ENCODE data around the gene CC2D2A. TPM values are rescaled to one million over a fixed set of nuclear protein-coding genes. Genes with fewer than 3 reads are reported as not detected.

Gene CC2D2A
- total and polyA plus RNA-seq, 5 experiments from 2014 or later = not detected

GRCh38 chr4:15444276-15444675, 25.4 kb upstream of the CC2D2A start:
- peaks cover 4 to 11% (median 9%) of the 10 kb centered on the region in 4 donors for H3K4me1 Mint-ChIP-seq
- H3K36me3 Mint-ChIP-seq = peaks cover 0 to 10% (median 8%) of the 10 kb centered on the region in 3 donors
- POLR2A ChIA-PET = no interaction called here

GRCh38 chr4:15444879-15445547, 24.7 kb upstream of the CC2D2A start:
- Mint-ChIP-seq H3K4me1 (peaks cover 4 to 11% (median 9%) of the 10 kb centered on the region in 4 donors), H3K27ac (peak overlapping the region in 3 of 10 donors; percentile 18 to 79 (median 75)), H3K27me3 (no peaks in the 10 kb centered on the region), H3K4me3 (no peak overlapping the region), H3K36me3 (peaks cover 0 to 10% (median 9%) of the 10 kb centered on the region in 3 donors), H3K9me3 (peaks cover 0 to 6% (median 0%) of the 10 kb centered on the region in 9 donors)
- POLR2A ChIA-PET = no interaction called here
- ATAC-seq = no peak
- DNase-seq = no peak

More at GRCh38 chr4:15444276-15444675, 25.4 kb upstream of the CC2D2A start:
- ATAC-seq = no peak
- H3K27me3 Mint-ChIP-seq = no peaks in the 10 kb centered on the region
- peak overlapping the region in 3 of 10 donors; percentile 5 to 75 (median 44) for H3K27ac Mint-ChIP-seq
- DNase-seq = no peak
- H3K9me3 Mint-ChIP-seq = peaks cover 0 to 6% (median 0%) of the 10 kb centered on the region in 9 donors
- H3K4me3 Mint-ChIP-seq = no peak overlapping the region

- DNase-seq (no peak), ATAC-seq (no peak)
- peaks cover 0 to 6% (median 0%) of the 10 kb centered on the region in 9 donors for H3K9me3 Mint-ChIP-seq
- no peaks in the 10 kb centered on the region for H3K27me3 Mint-ChIP-seq
- H3K27ac Mint-ChIP-seq = no peak overlapping the region
- peaks cover 0 to 8% (median 8%) of the 10 kb centered on the region in 3 donors for H3K36me3 Mint-ChIP-seq
- POLR2A ChIA-PET = no interaction called here
- H3K4me3 Mint-ChIP-seq = no peak overlapping the region
- H3K4me1 Mint-ChIP-seq = peaks cover 0 to 10% (median 1%) of the 10 kb centered on the region in 4 donors
Observed at GRCh38 chr4:15451181-15451865, 18.4 kb upstream of the CC2D2A start.

GRCh38 chr4:15451866-15452765, 17.6 kb upstream of the CC2D2A start:
- Mint-ChIP-seq H3K9me3 (no peaks in the 10 kb centered on the region), H3K27ac (no peak overlapping the region), H3K4me1 (peaks cover 0 to 17% (median 3%) of the 10 kb centered on the region in 4 donors), H3K27me3 (no peaks in the 10 kb centered on the region), H3K4me3 (no peak overlapping the region), H3K36me3 (peaks cover 0 to 3% (median under 1%) of the 10 kb centered on the region in 3 donors)
- POLR2A ChIA-PET = no interaction called here
- ATAC-seq (no peak), DNase-seq (no peak)

GRCh38 chr4:15455290-15455689, 14.4 kb upstream of the CC2D2A start:
- POLR2A ChIA-PET = no interaction called here

GRCh38 chr4:15457406-15458201, 12.1 kb upstream of the CC2D2A start:
- peaks cover 2 to 15% (median 7%) of the 10 kb centered on the region in 4 donors for H3K4me1 Mint-ChIP-seq
- H3K4me3 Mint-ChIP-seq = no peak overlapping the region

More at GRCh38 chr4:15455290-15455689, 14.4 kb upstream of the CC2D2A start:
- H3K27ac Mint-ChIP-seq = peak overlapping the region in 2 of 10 donors; percentile 15 to 51
- no peaks in the 10 kb centered on the region for H3K9me3 Mint-ChIP-seq
- ATAC-seq (no peak), DNase-seq (no peak)
- H3K4me1 Mint-ChIP-seq = peaks cover 2 to 20% (median 8%) of the 10 kb centered on the region in 4 donors
- no peaks in the 10 kb centered on the region for H3K36me3 Mint-ChIP-seq
- H3K4me3 Mint-ChIP-seq = no peak overlapping the region
- H3K27me3 Mint-ChIP-seq = peaks cover 0 to 2% (median 0%) of the 10 kb centered on the region in 5 donors

GRCh38 chr4:15458616-15459015, 11.1 kb upstream of the CC2D2A start:
- Mint-ChIP-seq H3K36me3 (no peaks in the 10 kb centered on the region), H3K4me1 (peaks cover 2 to 15% (median 7%) of the 10 kb centered on the region in 4 donors), H3K27ac (no peak overlapping the region), H3K9me3 (no peaks in the 10 kb centered on the region), H3K27me3 (peaks cover 0 to 2% (median 0%) of the 10 kb centered on the region in 5 donors), H3K4me3 (no peak overlapping the region)
- POLR2A ChIA-PET = no interaction called here
- DNase-seq (no peak), ATAC-seq (no peak)

More at GRCh38 chr4:15457406-15458201, 12.1 kb upstream of the CC2D2A start:
- Mint-ChIP-seq H3K27ac (peak overlapping the region in 1 of 10 donors; percentile 19), H3K27me3 (peaks cover 0 to 2% (median 0%) of the 10 kb centered on the region in 5 donors), H3K9me3 (no peaks in the 10 kb centered on the region), H3K36me3 (no peaks in the 10 kb centered on the region)
- DNase-seq (peak in 3 of 10 donors; percentile 57 to 61 (median 58)), ATAC-seq (peak; percentile 53 to 65)
- POLR2A ChIA-PET = interaction anchor here (0.7 kb wide), 1 partner anchor 60 kb away, joined by 3 read pairs; no protein-coding TSS in a partner anchor

- Mint-ChIP-seq H3K4me1 (peaks cover 2 to 15% (median 7%) of the 10 kb centered on the region in 4 donors), H3K36me3 (no peaks in the 10 kb centered on the region), H3K27ac (no peak overlapping the region), H3K27me3 (peaks cover 0 to 2% (median 0%) of the 10 kb centered on the region in 5 donors), H3K4me3 (no peak overlapping the region), H3K9me3 (no peaks in the 10 kb centered on the region)
- POLR2A ChIA-PET = interaction anchor here (0.6 kb wide), 1 partner anchor 195 kb away, joined by 3 read pairs; no protein-coding TSS in a partner anchor
- ATAC-seq (no peak), DNase-seq (no peak)
Observed at GRCh38 chr4:15459706-15460105, 10.0 kb upstream of the CC2D2A start.

GRCh38 chr4:15466596-15466995, 3.1 kb upstream of the CC2D2A start:
- peaks cover 6 to 16% (median 10%) of the 10 kb centered on the region in 4 donors for H3K4me1 Mint-ChIP-seq
- DNase-seq (no peak), ATAC-seq (no peak)
- POLR2A ChIA-PET = no interaction called here
- peaks cover 0 to 1% (median 0%) of the 10 kb centered on the region in 9 donors for H3K9me3 Mint-ChIP-seq
- peaks cover 0 to 6% (median 3%) of the 10 kb centered on the region in 5 donors for H3K27me3 Mint-ChIP-seq
- peak overlapping the region in 1 of 10 donors; percentile 3 for H3K27ac Mint-ChIP-seq
- peaks cover 0 to 5% (median 0%) of the 10 kb centered on the region in 3 donors for H3K36me3 Mint-ChIP-seq
- no peak overlapping the region for H3K4me3 Mint-ChIP-seq

GRCh38 chr4:15470128-15470475, 420 bp downstream of the CC2D2A start:
- H3K4me3 Mint-ChIP-seq = peak overlapping the region in 9 of 10 donors; percentile 54 to 80 (median 69)
- DNase-seq (no peak), ATAC-seq (no peak)
- peaks cover 0 to 4% (median 3%) of the 10 kb centered on the region in 5 donors for H3K27me3 Mint-ChIP-seq
- H3K27ac Mint-ChIP-seq = peak overlapping the region in 1 of 10 donors; percentile 6
- peaks cover 6 to 16% (median 10%) of the 10 kb centered on the region in 4 donors for H3K4me1 Mint-ChIP-seq
- H3K9me3 Mint-ChIP-seq = peaks cover 0 to 1% (median 0%) of the 10 kb centered on the region in 9 donors
- POLR2A ChIA-PET = interaction anchor here (0.6 kb wide), 1 partner anchor 184 kb away, joined by 3 read pairs; no protein-coding TSS in a partner anchor
- peaks cover 0 to 5% (median 1%) of the 10 kb centered on the region in 3 donors for H3K36me3 Mint-ChIP-seq

GRCh38 chr4:15476396-15476795, 6.7 kb downstream of the CC2D2A start:
- Mint-ChIP-seq H3K9me3 (no peaks in the 10 kb centered on the region), H3K27ac (no peak overlapping the region), H3K36me3 (peaks cover 0 to 3% (median 0%) of the 10 kb centered on the region in 3 donors), H3K27me3 (no peaks in the 10 kb centered on the region), H3K4me1 (no peaks in the 10 kb centered on the region), H3K4me3 (no peak overlapping the region)
- POLR2A ChIA-PET = no interaction called here
- DNase-seq = no peak
- ATAC-seq = no peak
